Measurements from ENCODE around the gene ABLIM1. TPM values are rescaled to one million over a fixed set of nuclear protein-coding genes. Genes with fewer than 3 reads are reported as not detected.

The ABLIM1 gene
- total RNA-seq, 1 experiment from 2014 or later, result 89.4 TPM

GRCh38 chr10:114519306-114519669 is 138.8 kb downstream of the ABLIM1 start:
- peak; percentile 80 for DNase-seq
- intact Hi-C loops (cut with micrococcal nuclease; ENCODE audit: unreplicated experiment), result loop anchor here (1.0 kb wide), 1 partner anchor 12 kb away; no protein-coding TSS in a partner anchor
- Mint-ChIP-seq H3K36me3 (ENCODE audit: insufficient read depth, unreplicated experiment) (peaks cover 38% of the 10 kb centered on the region), H3K4me1 (ENCODE audit: low read depth, unreplicated experiment) (peaks cover 59% of the 10 kb centered on the region), H3K27me3 (ENCODE audit: unreplicated experiment) (no peaks in the 10 kb centered on the region), H3K9me3 (ENCODE audit: low read depth, unreplicated experiment) (no peaks in the 10 kb centered on the region), H3K4me3 (ENCODE audit: low read depth, unreplicated experiment) (peak overlapping the region; percentile 18), H3K27ac (ENCODE audit: unreplicated experiment) (peak overlapping the region; percentile 95)
- TF ChIP-seq, protein P1, sequence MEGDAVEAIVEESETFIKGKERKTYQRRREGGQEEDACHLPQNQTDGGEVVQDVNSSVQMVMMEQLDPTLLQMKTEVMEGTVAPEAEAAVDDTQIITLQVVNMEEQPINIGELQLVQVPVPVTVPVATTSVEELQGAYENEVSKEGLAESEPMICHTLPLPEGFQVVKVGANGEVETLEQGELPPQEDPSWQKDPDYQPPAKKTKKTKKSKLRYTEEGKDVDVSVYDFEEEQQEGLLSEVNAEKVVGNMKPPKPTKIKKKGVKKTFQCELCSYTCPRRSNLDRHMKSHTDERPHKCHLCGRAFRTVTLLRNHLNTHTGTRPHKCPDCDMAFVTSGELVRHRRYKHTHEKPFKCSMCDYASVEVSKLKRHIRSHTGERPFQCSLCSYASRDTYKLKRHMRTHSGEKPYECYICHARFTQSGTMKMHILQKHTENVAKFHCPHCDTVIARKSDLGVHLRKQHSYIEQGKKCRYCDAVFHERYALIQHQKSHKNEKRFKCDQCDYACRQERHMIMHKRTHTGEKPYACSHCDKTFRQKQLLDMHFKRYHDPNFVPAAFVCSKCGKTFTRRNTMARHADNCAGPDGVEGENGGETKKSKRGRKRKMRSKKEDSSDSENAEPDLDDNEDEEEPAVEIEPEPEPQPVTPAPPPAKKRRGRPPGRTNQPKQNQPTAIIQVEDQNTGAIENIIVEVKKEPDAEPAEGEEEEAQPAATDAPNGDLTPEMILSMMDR (IDR thresholded peaks at IDR 0.05; ENCODE audit: unreplicated experiment), result no peak
- no TSS peak for BruUV-seq (replicated peaks)
- CTCF ChIA-PET, result interaction anchor here (0.7 to 1.0 kb wide), 2 partner anchors 8 to 13 kb away, joined by 3 read pairs; no protein-coding TSS in a partner anchor

GRCh38 chr10:114518401-114519305 is 139.4 kb downstream of the ABLIM1 start:
- Mint-ChIP-seq H3K36me3 (ENCODE audit: insufficient read depth, unreplicated experiment) (peaks cover 38% of the 10 kb centered on the region), H3K27ac (ENCODE audit: unreplicated experiment) (peak overlapping the region; percentile 95), H3K9me3 (ENCODE audit: low read depth, unreplicated experiment) (no peaks in the 10 kb centered on the region), H3K4me1 (ENCODE audit: low read depth, unreplicated experiment) (peaks cover 53% of the 10 kb centered on the region), H3K27me3 (ENCODE audit: unreplicated experiment) (no peaks in the 10 kb centered on the region), H3K4me3 (ENCODE audit: low read depth, unreplicated experiment) (peak overlapping the region; percentile 18)
- intact Hi-C loops (cut with micrococcal nuclease; ENCODE audit: unreplicated experiment), result loop anchor here (1.0 kb wide), 1 partner anchor 11 kb away; no protein-coding TSS in a partner anchor
- BruUV-seq (replicated peaks), result TSS peak; percentile 47
- CTCF ChIA-PET, result interaction anchor here (0.5 to 1.4 kb wide), 6 partner anchors 8 to 600 kb away, joined by 3 to 7 read pairs (median 3); no protein-coding TSS in a partner anchor
- DNase-seq, result no peak
- TF ChIP-seq, protein P1 (IDR thresholded peaks at IDR 0.05; ENCODE audit: unreplicated experiment), result no peak

DNA sequence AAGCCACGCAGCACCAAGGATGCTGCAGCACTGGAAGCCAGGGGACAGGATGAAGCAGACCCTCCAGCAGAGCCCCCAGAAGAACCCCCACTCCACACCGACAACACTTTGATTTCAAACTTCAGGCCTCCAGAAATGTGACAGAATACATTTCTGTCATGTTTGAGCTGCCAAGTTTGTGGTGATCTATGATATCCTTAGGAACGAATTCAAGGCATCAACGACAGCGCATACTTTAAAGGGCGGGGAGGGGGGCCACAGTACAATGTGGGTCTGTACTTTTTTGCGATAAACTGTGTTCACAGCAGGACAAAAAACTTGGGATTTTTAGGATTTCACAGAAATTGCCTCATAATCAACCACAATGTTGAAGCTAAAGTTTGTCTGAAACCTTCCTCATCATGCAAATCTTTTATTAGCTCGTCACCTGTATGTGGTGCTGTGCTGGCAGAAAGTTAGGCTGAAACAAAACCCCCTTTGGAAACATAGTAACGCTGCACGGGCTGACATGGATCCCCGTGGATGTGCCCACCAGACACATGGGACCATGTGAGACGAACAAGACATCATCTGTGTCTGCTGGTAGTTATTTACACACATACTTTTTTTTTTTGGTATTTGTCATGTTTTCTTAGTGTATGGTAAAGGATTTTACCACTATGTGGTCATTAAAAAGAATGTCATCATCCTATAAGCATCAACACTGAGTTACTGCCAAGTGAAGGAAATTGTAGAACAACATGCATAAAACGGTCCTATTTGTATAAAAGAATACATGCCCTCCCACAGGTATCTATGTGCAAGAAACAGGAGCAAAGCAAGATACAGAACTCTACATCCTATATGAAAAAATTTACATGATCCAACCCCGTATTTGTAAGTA is 140.5 kb downstream of the ABLIM1 start:
- CTCF ChIA-PET, result interaction anchor here (1.4 kb wide), 1 partner anchor 18 kb away, joined by 3 read pairs; no protein-coding TSS in a partner anchor
- intact Hi-C loops (cut with micrococcal nuclease; ENCODE audit: unreplicated experiment), result no loop called here
- DNase-seq, result no peak
- Mint-ChIP-seq H3K4me1 (ENCODE audit: low read depth, unreplicated experiment) (peaks cover 43% of the 10 kb centered on the region), H3K27me3 (ENCODE audit: unreplicated experiment) (no peaks in the 10 kb centered on the region), H3K36me3 (ENCODE audit: insufficient read depth, unreplicated experiment) (peaks cover 38% of the 10 kb centered on the region), H3K4me3 (ENCODE audit: low read depth, unreplicated experiment) (no peak overlapping the region), H3K9me3 (ENCODE audit: low read depth, unreplicated experiment) (no peaks in the 10 kb centered on the region), H3K27ac (ENCODE audit: unreplicated experiment) (peak overlapping the region; percentile 34)
- TF ChIP-seq, protein P1 (IDR thresholded peaks at IDR 0.05; ENCODE audit: unreplicated experiment), result no peak
- no TSS peak for BruUV-seq (replicated peaks)

DNA sequence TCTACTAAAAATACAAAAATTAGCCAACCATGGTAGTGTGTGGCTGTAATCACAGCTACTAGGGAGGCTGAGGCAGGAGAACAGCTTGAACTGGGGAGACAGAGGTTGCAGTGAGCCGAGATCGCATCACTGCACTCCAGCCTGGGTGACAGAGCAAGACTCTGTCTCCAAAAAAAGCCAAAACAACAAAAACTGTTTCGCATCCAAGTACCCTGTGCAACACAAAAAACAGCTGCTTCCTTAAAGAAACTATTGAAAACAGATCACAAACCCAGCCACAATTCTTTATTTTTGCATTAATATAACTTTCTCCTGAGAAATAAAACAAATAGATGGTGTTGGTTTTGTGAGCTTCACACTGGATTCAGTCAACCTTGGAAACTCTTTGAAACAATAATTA is 141.7 kb downstream of the ABLIM1 start:
- H3K9me3 Mint-ChIP-seq (ENCODE audit: low read depth, unreplicated experiment), result no peaks in the 10 kb centered on the region
- CTCF ChIA-PET, result no interaction called here
- no TSS peak for BruUV-seq (replicated peaks)
- intact Hi-C loops (cut with micrococcal nuclease; ENCODE audit: unreplicated experiment), result no loop called here
- no peaks in the 10 kb centered on the region for H3K27me3 Mint-ChIP-seq (ENCODE audit: unreplicated experiment)
- DNase-seq, result no peak
- H3K4me3 Mint-ChIP-seq (ENCODE audit: low read depth, unreplicated experiment), result no peak overlapping the region
- H3K36me3 Mint-ChIP-seq (ENCODE audit: insufficient read depth, unreplicated experiment), result peaks cover 38% of the 10 kb centered on the region
- H3K4me1 Mint-ChIP-seq (ENCODE audit: low read depth, unreplicated experiment), result peaks cover 31% of the 10 kb centered on the region
- H3K27ac Mint-ChIP-seq (ENCODE audit: unreplicated experiment), result no peak overlapping the region
- TF ChIP-seq, protein P1 (IDR thresholded peaks at IDR 0.05; ENCODE audit: unreplicated experiment), result no peak
